ENCODE measurements around the gene SESN2. TPM values are rescaled to one million over a fixed set of nuclear protein-coding genes. Genes with fewer than 3 reads are reported as not detected.

SESN2 gene
- total RNA-seq, 4 donors from 2014 or later = 7.5 to 16.4 (median 11.9) TPM

DNA sequence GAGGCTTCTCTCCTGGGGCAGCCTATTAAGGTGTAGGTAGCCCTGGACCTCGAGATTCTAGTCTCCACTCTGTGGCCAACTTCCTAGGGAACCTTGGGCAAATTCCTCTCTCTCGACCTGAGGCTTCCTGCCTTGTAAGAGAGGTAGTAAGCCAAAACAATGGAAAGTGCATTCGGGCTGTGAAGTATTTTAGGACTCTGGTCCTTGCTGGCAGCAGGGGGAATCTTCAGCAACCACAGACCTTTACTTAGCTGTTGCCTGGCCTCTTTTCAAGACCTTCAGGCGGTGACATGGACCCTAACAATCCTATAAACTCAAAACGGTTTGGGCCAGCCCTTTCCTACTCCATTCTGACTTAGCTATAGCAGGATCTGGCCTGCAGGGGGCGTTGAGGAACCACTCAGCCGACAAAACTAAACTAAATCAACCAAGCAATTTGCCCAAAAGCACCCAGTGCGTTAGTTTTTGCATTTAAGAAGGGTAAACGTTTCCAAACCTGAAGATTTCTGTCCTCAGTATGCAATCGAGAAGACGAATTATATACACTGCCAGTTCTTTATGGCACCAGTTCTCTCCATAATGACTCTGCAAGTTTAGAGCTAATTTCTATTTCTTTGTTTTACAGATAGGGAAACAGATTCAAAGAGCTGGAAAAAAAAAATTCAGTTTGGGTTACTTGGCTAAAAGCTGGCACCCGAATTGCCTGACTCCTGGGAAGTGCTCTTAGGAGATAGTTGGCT is 10.9 kb upstream of the SESN2 start:
- intact Hi-C loops (cut with DNase I) = loop anchor here (5.0 kb wide), 1 partner anchor 79 kb away; the partner anchor contains the start of gene MED18
- Histone ChIP-seq H3K9me3 (no peaks in the 10 kb centered on the region), H3K27me3 (no peaks in the 10 kb centered on the region), H3K27ac (replicated peaks in 1 of 4) (peak overlapping the region; percentile 83 to 91 (median 86)), H3K36me3 (no peaks in the 10 kb centered on the region), H3K4me1 (peaks cover 22 to 36% (median 29%) of the 10 kb centered on the region in 4 donors), H3K4me3 (peak overlapping the region in 3 of 4 donors; percentile 25 to 29 (median 29))
- WGBS = 6% methylated on average over 12 of the region's 12 CpGs
- TF ChIP-seq, protein P1, sequence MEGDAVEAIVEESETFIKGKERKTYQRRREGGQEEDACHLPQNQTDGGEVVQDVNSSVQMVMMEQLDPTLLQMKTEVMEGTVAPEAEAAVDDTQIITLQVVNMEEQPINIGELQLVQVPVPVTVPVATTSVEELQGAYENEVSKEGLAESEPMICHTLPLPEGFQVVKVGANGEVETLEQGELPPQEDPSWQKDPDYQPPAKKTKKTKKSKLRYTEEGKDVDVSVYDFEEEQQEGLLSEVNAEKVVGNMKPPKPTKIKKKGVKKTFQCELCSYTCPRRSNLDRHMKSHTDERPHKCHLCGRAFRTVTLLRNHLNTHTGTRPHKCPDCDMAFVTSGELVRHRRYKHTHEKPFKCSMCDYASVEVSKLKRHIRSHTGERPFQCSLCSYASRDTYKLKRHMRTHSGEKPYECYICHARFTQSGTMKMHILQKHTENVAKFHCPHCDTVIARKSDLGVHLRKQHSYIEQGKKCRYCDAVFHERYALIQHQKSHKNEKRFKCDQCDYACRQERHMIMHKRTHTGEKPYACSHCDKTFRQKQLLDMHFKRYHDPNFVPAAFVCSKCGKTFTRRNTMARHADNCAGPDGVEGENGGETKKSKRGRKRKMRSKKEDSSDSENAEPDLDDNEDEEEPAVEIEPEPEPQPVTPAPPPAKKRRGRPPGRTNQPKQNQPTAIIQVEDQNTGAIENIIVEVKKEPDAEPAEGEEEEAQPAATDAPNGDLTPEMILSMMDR (IDR thresholded peaks at IDR 0.05) = peak; percentile 94 to 96 (median 96)
- TF ChIP-seq POLR2A (IDR thresholded peaks at IDR 0.05; ENCODE audit: low read depth) (no peak), POLR2AphosphoS5 (IDR thresholded peaks at IDR 0.05) (peak in 1 of 2 donors; percentile 57), EP300 (IDR thresholded peaks at IDR 0.05) (no peak)
- DNase-seq (ENCODE audit: extremely low spot score) = peak; percentile 96

DNA sequence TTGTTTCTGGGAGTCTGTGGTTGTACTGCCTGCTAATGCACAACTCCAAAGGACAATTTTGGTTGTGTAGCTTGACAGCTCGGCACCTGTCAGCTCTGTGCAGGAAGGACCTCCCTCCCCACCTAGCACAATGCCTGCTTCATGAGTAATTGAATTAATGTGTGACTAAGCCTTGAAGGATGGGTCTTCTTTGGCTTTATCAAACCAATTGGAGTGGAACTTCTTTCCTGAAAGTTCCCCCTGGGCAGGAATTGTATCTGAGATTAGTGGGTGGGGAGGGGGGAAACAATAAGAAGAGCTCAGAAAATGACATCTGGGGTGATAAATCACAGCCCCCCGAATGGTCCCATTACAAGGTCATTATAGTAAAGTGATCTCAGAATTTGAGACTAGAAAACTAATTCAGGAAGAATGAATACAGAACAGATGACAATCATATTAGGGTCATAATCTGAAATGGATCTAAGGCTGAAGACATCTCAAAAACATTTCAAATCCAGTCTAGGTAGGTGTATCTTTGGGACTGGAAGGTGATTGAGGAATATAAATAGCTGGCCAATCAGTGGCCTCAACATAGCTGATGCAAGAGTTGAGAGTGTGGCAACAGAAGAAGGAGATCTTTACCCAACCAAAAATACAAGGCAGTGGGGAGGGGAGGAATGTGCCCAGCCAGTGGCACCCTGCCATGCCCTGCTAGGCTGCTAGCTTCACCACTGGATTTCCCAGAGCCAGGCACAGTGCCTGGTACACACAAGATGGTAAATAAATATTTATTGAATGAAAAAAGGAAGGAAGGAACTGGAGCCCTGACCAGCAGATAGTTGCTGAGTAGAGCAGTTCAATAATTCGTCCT is 10.1 kb upstream of the SESN2 start:
- intact Hi-C loops (cut with DNase I) = loop anchor here (5.0 kb wide), 1 partner anchor 78 kb away; the partner anchor contains the start of gene MED18

DNA sequence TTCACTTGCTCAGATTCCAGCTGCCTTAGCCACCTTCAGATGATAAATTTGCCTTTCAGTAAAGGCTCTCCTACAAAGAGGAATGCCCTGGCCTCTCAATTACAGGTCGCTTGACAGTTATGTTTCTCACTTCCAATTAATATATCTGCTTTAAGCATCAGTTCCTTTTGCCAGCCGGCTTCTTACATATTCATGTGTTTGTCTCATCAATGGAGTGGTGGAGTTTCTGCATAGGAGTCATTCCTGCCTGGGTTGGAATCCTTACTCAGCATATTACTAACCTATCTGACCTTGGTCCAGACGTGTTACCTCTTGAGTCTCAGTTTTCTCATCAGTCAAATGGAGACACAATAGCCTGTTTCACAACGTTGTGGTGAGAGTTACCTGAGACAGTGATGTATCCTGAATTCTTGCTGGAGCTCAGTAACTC is 9.4 kb upstream of the SESN2 start:
- H3K4me1 ChIP-seq = peaks cover 22 to 36% (median 29%) of the 10 kb centered on the region in 4 donors
- intact Hi-C loops (cut with DNase I) = loop anchor here (5.0 kb wide), 1 partner anchor 77 kb away; the partner anchor contains the start of gene MED18
- TF ChIP-seq EP300 (IDR thresholded peaks at IDR 0.05) (no peak), POLR2A (IDR thresholded peaks at IDR 0.05; ENCODE audit: low read depth) (no peak), POLR2AphosphoS5 (IDR thresholded peaks at IDR 0.05) (no peak)
- TF ChIP-seq, protein P1 (IDR thresholded peaks at IDR 0.05) = no peak
- 54% methylated on average over 4 of the region's 4 CpGs for WGBS
- H3K36me3 ChIP-seq = no peaks in the 10 kb centered on the region
- H3K27ac ChIP-seq (replicated peaks in 1 of 4) = peak overlapping the region in 3 of 4 donors; percentile 12 to 91 (median 15)
- no peaks in the 10 kb centered on the region for H3K27me3 ChIP-seq
- no peaks in the 10 kb centered on the region for H3K9me3 ChIP-seq
- no peak for DNase-seq (ENCODE audit: extremely low spot score)
- H3K4me3 ChIP-seq = no peak overlapping the region

More for the DNA sequence above, 10.1 kb upstream of the SESN2 start:
- peak overlapping the region; percentile 83 to 91 (median 86) for H3K27ac ChIP-seq (replicated peaks in 1 of 4)
- H3K27me3 ChIP-seq = no peaks in the 10 kb centered on the region
- 25% methylated on average over 3 of the region's 3 CpGs for WGBS
- H3K9me3 ChIP-seq = no peaks in the 10 kb centered on the region
- H3K4me1 ChIP-seq = peaks cover 22 to 36% (median 29%) of the 10 kb centered on the region in 4 donors
- H3K36me3 ChIP-seq = no peaks in the 10 kb centered on the region
- DNase-seq (ENCODE audit: extremely low spot score) = no peak
- TF ChIP-seq POLR2AphosphoS5 (IDR thresholded peaks at IDR 0.05) (peak in 1 of 2 donors; percentile 18), POLR2A (IDR thresholded peaks at IDR 0.05; ENCODE audit: low read depth) (no peak)
- peak overlapping the region in 2 of 4 donors; percentile 25 to 29 for H3K4me3 ChIP-seq

DNA sequence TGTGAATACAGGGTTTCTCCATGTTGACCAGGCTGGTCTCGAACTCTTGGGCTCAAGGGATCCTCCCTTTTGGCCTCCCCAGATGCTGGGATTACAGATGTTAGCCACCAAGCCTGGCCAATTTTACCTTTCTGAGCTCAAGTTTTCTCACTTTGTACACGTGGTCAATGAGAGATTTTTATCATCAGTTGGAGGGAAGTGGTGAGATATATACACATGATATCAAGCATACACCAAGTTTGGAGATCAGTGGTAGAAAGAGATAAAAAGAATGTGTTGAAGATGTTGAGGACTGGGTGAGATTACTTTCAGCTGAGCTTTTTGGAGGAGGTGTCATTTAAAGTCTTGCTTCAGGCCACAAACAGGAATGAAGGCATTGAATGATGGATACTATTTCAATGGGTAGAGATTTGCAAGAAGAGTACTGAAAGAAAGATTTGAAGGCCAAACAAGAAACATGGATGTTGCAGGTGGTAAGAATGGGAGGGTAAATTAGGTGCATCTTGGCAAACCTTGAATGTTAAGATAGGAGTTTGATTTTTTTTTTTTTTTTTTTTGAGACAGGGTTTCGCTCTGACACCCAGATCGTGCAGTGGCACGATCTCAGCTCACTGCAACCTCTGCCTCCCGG is 3.0 kb upstream of the SESN2 start:
- no peaks in the 10 kb centered on the region for H3K36me3 ChIP-seq
- no peak overlapping the region for H3K4me3 ChIP-seq
- TF ChIP-seq POLR2A (IDR thresholded peaks at IDR 0.05; ENCODE audit: low read depth) (no peak), POLR2AphosphoS5 (IDR thresholded peaks at IDR 0.05) (no peak), EP300 (IDR thresholded peaks at IDR 0.05) (no peak)
- H3K9me3 ChIP-seq = no peaks in the 10 kb centered on the region
- 80% methylated on average over 6 of the region's 6 CpGs for WGBS
- no peak overlapping the region for H3K27ac ChIP-seq (replicated peaks in 1 of 4)
- DNase-seq (ENCODE audit: extremely low spot score) = no peak
- intact Hi-C loops (cut with DNase I) = no loop called here
- no peaks in the 10 kb centered on the region for H3K27me3 ChIP-seq
- peaks cover 16 to 22% (median 17%) of the 10 kb centered on the region in 4 donors for H3K4me1 ChIP-seq

DNA sequence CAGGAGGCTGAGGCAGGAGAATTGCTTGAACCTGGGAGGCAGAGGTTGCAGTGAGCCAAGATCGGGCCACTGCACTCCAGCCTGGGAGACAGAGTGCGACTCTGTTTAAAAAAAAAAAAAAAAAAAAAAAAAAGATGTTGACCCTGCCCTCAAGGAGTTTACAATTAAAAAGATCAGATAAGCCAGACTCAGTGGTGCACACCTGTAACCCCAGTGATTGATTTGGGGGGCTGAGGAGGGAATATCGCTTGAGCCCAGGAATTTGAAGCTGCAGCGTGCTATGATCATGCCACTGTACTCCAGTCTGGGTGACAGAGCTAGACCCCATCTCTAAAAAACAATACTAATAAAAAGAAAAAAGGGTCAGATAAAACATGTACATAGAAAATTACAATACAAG is 1.6 kb upstream of the SESN2 start:
- WGBS = 89% methylated on average over 4 of the region's 4 CpGs
- H3K9me3 ChIP-seq = no peaks in the 10 kb centered on the region
- no peak overlapping the region for H3K4me3 ChIP-seq
- no peaks in the 10 kb centered on the region for H3K36me3 ChIP-seq
- no peak for DNase-seq (ENCODE audit: extremely low spot score)
- H3K27ac ChIP-seq (replicated peaks in 1 of 4) = no peak overlapping the region
- no peaks in the 10 kb centered on the region for H3K27me3 ChIP-seq
- TF ChIP-seq POLR2A (IDR thresholded peaks at IDR 0.05; ENCODE audit: low read depth) (no peak), EP300 (IDR thresholded peaks at IDR 0.05) (no peak), POLR2AphosphoS5 (IDR thresholded peaks at IDR 0.05) (no peak)
- TF ChIP-seq, protein P1 (IDR thresholded peaks at IDR 0.05) = no peak
- peaks cover 16 to 33% (median 29%) of the 10 kb centered on the region in 4 donors for H3K4me1 ChIP-seq
- intact Hi-C loops (cut with DNase I) = loop anchor here (2.0 kb wide), 1 partner anchor 111 kb away; the partner anchor contains the start of gene PHACTR4

Data from esophagus muscularis mucosa (tissue), 4 donors.